ENCODE data around the gene AGMO. TPM values are rescaled to one million over a fixed set of nuclear protein-coding genes. Genes with fewer than 3 reads are reported as not detected.

AGMO gene
- total RNA-seq, 2 donors from 2014 or later = 0.37 to 0.47 TPM

DNA sequence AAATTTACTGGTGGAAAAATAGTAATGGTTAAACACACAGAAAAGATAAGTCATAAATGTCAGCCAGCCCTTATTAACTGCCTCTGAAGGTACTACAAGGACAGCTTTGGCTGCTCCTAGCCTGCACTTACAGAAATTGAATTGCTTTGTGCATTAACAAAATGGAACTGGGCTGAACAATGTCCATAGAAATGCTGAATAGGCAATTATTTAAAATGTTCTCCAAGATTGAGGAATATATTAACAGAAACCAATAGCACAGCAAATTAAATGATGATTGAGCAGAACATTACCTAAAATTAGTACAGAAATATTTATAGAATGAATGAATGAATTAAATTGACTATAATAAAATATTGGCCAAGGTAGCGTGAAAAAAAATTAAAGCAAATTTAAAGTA lies 42.4 kb upstream of the AGMO start:
- no peaks in the 10 kb centered on the region for H3K36me3 ChIP-seq
- no peaks in the 10 kb centered on the region for H3K4me1 ChIP-seq
- no peak overlapping the region for H3K4me3 ChIP-seq
- TF ChIP-seq CTCF (IDR thresholded peaks at IDR 0.05) = no peak
- intact Hi-C loops (cut with DNase I) = no loop called here
- H3K9ac ChIP-seq (ENCODE audit: low read depth in 2 of 2, low read length in 2 of 2) = no peak overlapping the region
- no peak overlapping the region for H3K27ac ChIP-seq
- H3K9me3 ChIP-seq = no peaks in the 10 kb centered on the region
- H3K27me3 ChIP-seq = no peaks in the 10 kb centered on the region
- no peak for DNase-seq

- TF ChIP-seq CTCF (IDR thresholded peaks at IDR 0.05) = no peak
- no peak overlapping the region for H3K27ac ChIP-seq
- no peak overlapping the region for H3K4me3 ChIP-seq
- H3K4me1 ChIP-seq = no peaks in the 10 kb centered on the region
- no peak for DNase-seq
- H3K9me3 ChIP-seq = no peaks in the 10 kb centered on the region
- H3K27me3 ChIP-seq = no peaks in the 10 kb centered on the region
- intact Hi-C loops (cut with DNase I) = no loop called here
- no peaks in the 10 kb centered on the region for H3K36me3 ChIP-seq
- H3K9ac ChIP-seq (ENCODE audit: low read depth in 2 of 2, low read length in 2 of 2) = no peak overlapping the region
Observed at GRCh38 chr7:15603124-15603523, 41.3 kb upstream of the AGMO start.

DNA sequence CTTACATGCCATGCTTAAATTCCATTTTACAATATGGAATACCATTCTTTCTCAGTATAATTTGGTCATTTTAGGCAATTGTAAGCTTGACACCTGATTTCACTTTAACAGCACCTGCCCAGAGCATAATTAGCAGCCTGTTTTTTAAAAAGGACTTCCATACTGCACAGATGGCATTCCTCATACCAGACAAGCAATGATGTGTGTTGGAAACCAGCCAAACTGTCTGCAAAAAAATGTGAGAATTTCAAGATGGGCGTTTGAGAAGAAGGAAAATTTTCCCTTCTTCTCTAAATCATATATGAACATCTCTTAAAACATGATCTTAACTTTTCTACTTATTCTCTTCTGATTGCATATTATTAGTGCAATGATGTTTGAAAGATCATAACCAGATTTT lies 40.4 kb upstream of the AGMO start:
- no peak for TF ChIP-seq CTCF (IDR thresholded peaks at IDR 0.05)
- no peak overlapping the region for H3K4me3 ChIP-seq
- no peaks in the 10 kb centered on the region for H3K4me1 ChIP-seq
- H3K27me3 ChIP-seq = no peaks in the 10 kb centered on the region
- intact Hi-C loops (cut with DNase I) = no loop called here
- DNase-seq = no peak
- H3K9ac ChIP-seq (ENCODE audit: low read depth in 2 of 2, low read length in 2 of 2) = no peak overlapping the region
- H3K36me3 ChIP-seq = no peaks in the 10 kb centered on the region
- no peak overlapping the region for H3K27ac ChIP-seq
- no peaks in the 10 kb centered on the region for H3K9me3 ChIP-seq

DNA sequence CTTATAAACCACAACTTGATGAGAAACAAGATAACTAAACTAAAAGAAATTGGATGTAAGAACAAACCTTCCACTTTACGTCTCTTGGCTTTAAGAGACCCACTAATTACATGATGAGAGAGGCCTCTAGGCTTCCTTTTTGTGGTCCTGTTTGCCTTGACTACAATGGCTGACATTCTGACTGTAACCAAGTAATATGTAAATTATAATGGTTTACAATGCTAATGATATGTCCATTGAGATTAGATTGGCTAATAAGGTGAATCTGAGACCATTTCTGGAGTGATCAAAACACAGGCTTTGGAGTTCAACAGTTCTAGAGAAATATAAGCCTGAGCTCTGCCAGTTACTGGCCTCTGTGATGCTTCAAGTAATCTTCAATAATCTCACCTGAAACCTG lies 39.4 kb upstream of the AGMO start:
- no peaks in the 10 kb centered on the region for H3K9me3 ChIP-seq
- H3K27me3 ChIP-seq = no peaks in the 10 kb centered on the region
- no peaks in the 10 kb centered on the region for H3K36me3 ChIP-seq
- no peak for DNase-seq
- no peak for TF ChIP-seq CTCF (IDR thresholded peaks at IDR 0.05)
- no peak overlapping the region for H3K27ac ChIP-seq
- intact Hi-C loops (cut with DNase I) = no loop called here
- H3K9ac ChIP-seq (ENCODE audit: low read depth in 2 of 2, low read length in 2 of 2) = no peak overlapping the region
- no peaks in the 10 kb centered on the region for H3K4me1 ChIP-seq
- no peak overlapping the region for H3K4me3 ChIP-seq

DNA sequence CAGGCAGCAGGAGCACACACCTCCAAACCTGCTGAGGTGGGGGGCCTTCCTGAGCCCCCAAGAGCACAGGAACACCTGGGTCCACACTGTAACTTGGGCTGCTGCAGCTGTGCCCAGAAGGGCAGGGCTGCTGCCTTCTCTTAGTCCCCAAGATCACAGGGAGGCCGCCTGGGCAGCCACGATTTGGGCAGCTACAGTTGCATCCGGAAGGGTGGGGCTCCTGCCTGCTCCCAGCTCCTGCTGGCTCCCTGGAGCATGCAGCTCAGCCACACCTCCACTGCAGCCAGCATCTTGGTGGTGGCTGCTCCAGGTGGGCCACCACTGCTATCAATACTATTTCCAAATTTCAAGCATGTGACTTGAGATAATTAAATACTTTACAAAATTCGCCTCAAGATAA lies 38.5 kb upstream of the AGMO start:
- H3K4me1 ChIP-seq = no peaks in the 10 kb centered on the region
- intact Hi-C loops (cut with DNase I) = no loop called here
- H3K4me3 ChIP-seq = no peak overlapping the region
- no peaks in the 10 kb centered on the region for H3K27me3 ChIP-seq
- H3K36me3 ChIP-seq = no peaks in the 10 kb centered on the region
- no peak overlapping the region for H3K27ac ChIP-seq
- DNase-seq = no peak
- H3K9me3 ChIP-seq = no peaks in the 10 kb centered on the region
- no peak overlapping the region for H3K9ac ChIP-seq (ENCODE audit: low read depth in 2 of 2, low read length in 2 of 2)
- no peak for TF ChIP-seq CTCF (IDR thresholded peaks at IDR 0.05)

DNA sequence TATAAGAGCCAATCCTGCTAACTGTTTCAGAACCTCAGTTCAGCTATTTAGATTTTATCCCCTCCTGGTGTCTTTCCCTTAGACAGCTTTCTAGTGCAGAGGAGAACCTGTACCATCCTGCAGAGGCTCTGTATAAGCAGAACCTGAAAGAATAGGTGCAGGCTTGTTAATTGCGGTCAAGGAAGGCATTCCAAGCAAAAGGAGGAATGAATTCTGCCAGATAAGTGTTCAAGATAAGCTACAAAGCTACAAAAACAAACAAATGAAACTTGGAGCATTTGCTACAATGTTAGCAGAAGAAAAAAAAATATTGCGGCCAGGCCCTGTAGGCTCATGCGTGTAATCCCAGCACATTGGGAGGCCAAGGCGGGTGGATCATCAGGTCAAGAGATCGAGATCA lies 32.6 kb upstream of the AGMO start:
- no peaks in the 10 kb centered on the region for H3K27me3 ChIP-seq
- intact Hi-C loops (cut with DNase I) = no loop called here
- DNase-seq = no peak

More for the DNA sequence above, 32.6 kb upstream of the AGMO start:
- Histone ChIP-seq H3K9me3 (no peaks in the 10 kb centered on the region), H3K4me1 (no peaks in the 10 kb centered on the region), H3K36me3 (no peaks in the 10 kb centered on the region), H3K4me3 (no peak overlapping the region), H3K27ac (no peak overlapping the region), H3K9ac (ENCODE audit: low read depth in 2 of 2, low read length in 2 of 2) (no peak overlapping the region)
- no peak for TF ChIP-seq CTCF (IDR thresholded peaks at IDR 0.05)

All from colonic mucosa (tissue), 4 donors.